Endodermal cell (in vitro differentiated cells): Measurements from ENCODE around the gene NFX1. TPM values are rescaled to one million over a fixed set of nuclear protein-coding genes. Genes with fewer than 3 reads are reported as not detected.
"Not testable (repeated sequence)": the region's sequence is repeated elsewhere in the genome, so short reads cannot be mapped to it uniquely, and the experiment has no call there.

Experiments
- DNase-seq: peaks from one replicate; pipeline ENCODE4 v3.0.0-alpha.2; 2017
- H3K27ac ChIP-seq: 2 replicates; pipeline ENCODE4 v1.5.1; 2013; ENCODE audit warnings: mild to moderate bottlenecking, low read depth, low read length, moderate library complexity
- H3K27me3 ChIP-seq: 2 replicates; pipeline ENCODE4 v1.6.1; 2013; ENCODE audit warnings: mild to moderate bottlenecking, low read length, moderate library complexity; ENCODE audit not compliant: insufficient read depth, control insufficient read depth, poor library complexity, severe bottlenecking
- H3K36me3 ChIP-seq: 2 replicates; pipeline ENCODE4 v1.7.0; 2013; ENCODE audit warnings: mild to moderate bottlenecking, low read length, moderate library complexity; ENCODE audit not compliant: control insufficient read depth, insufficient read depth
- H3K4me1 ChIP-seq: one replicate; pipeline ENCODE4 v1.7.0; 2013; ENCODE audit warnings: low read length; ENCODE audit not compliant: control insufficient read depth, insufficient read depth
- H3K4me3 ChIP-seq: 2 replicates; pipeline ENCODE4 v1.5.1; 2013; ENCODE audit warnings: mild to moderate bottlenecking, low read length, moderate library complexity
- H3K9ac ChIP-seq: 2 replicates; pipeline ENCODE4 v1.6.1; 2013; ENCODE audit warnings: mild to moderate bottlenecking, low read length, moderate library complexity; ENCODE audit not compliant: poor library complexity, severe bottlenecking; ENCODE audit errors: extremely low read depth
- H3K9me3 ChIP-seq: 2 replicates; pipeline ENCODE4 v1.6.1; 2013; ENCODE audit warnings: mild to moderate bottlenecking, low read length, moderate library complexity; ENCODE audit not compliant: control insufficient read depth
- H3K27ac Mint-ChIP-seq: 2 replicates; pipeline ENCODE4 v1.8.0; 2020; ENCODE audit warnings: mixed read lengths
- H3K27me3 Mint-ChIP-seq: 2 replicates; pipeline ENCODE4 v1.8.0; 2021; ENCODE audit warnings: mild to moderate bottlenecking, mixed read lengths; ENCODE audit not compliant: insufficient read depth
- H3K36me3 Mint-ChIP-seq: 2 replicates; pipeline ENCODE4 v1.8.0; 2020; ENCODE audit warnings: low read depth, mixed read lengths
- H3K4me1 Mint-ChIP-seq: 2 replicates; pipeline ENCODE4 v1.8.0; 2020; ENCODE audit warnings: mixed read lengths
- H3K4me3 Mint-ChIP-seq: 2 replicates; pipeline ENCODE4 v1.8.0; 2020; ENCODE audit warnings: mild to moderate bottlenecking, moderate library complexity, mixed read lengths
- H3K9me3 Mint-ChIP-seq: 2 replicates; pipeline ENCODE4 v1.8.0; 2020; ENCODE audit warnings: mild to moderate bottlenecking, mixed read lengths
- CTCF ChIP-seq: fragments of 200-600 bp; sonication (generic); conservative IDR thresholded peaks from 2 replicates; pipeline ENCODE4 v1.5.0; 2021; ENCODE audit warnings: antibody characterized with exemption, mild to moderate bottlenecking
- WGBS, 2 experiments: methylation state at CpG; one replicate each; pipeline versions ENCODE4 v1.1.5 to v1.1.7; 2013; ENCODE audit warnings: missing lambda C conversion rate in 2 of 2, mixed read lengths in 1 of 2; ENCODE audit not compliant: insufficient coverage in 1 of 2, insufficient read length in 1 of 2; 5-methylcytosine and 5-hydroxymethylcytosine counted together
- total RNA-seq, 2 donors: library from RNA; stranded (reverse); fragmentation: NEBNext Ultra II Directional in 1 of 2; extraction: Animal tissue kit (Norgen Biotek cat#: 25700) in 1 of 2; gene quantifications; 2 replicates in 1 of 2; 3 replicates in 1 of 2; pipeline ENCODE4 v1.2.1, GENCODE V29; 2021

NFX1 gene
- total RNA-seq, 2 donors from 2014 or later, result 23.1 to 24.0 TPM

GRCh38 chr9:33355933-33356332, 65.6 kb downstream of the NFX1 start:
- peaks cover 27% of the 10 kb centered on the region for H3K36me3 ChIP-seq
- H3K4me3 ChIP-seq, result no peak overlapping the region
- no peak overlapping the region for H3K27ac ChIP-seq
- no peaks in the 10 kb centered on the region for H3K9me3 ChIP-seq
- WGBS, 2 experiments, result 86% methylated on average over 1 of the region's 1 CpG; no CpG with 5 or more reads in 1 of the 2 experiments
- H3K4me1 ChIP-seq, result no peaks in the 10 kb centered on the region
- TF ChIP-seq CTCF, result no peak
- DNase-seq, result no peak
- no peak overlapping the region for H3K9ac ChIP-seq
- H3K27me3 Mint-ChIP-seq, result no peaks in the 10 kb centered on the region
- H3K4me3 Mint-ChIP-seq, result no peak overlapping the region
- no peaks in the 10 kb centered on the region for H3K27me3 ChIP-seq
- no peak overlapping the region for H3K27ac Mint-ChIP-seq
- H3K4me1 Mint-ChIP-seq, result peaks cover 5% of the 10 kb centered on the region
- peaks cover 18% of the 10 kb centered on the region for H3K36me3 Mint-ChIP-seq
- H3K9me3 Mint-ChIP-seq, result no peaks in the 10 kb centered on the region

- H3K36me3 ChIP-seq, result peaks cover 27% of the 10 kb centered on the region
- H3K27me3 Mint-ChIP-seq, H3K4me3 Mint-ChIP-seq, H3K9me3 Mint-ChIP-seq, DNase-seq, H3K9ac ChIP-seq, H3K27me3 ChIP-seq, H3K4me3 ChIP-seq, H3K9me3 ChIP-seq, H3K27ac ChIP-seq, H3K4me1 Mint-ChIP-seq, H3K27ac Mint-ChIP-seq, H3K4me1 ChIP-seq: not testable (repeated sequence)
- 96 to 100% methylated on average over 3 of the region's 3 CpGs for WGBS, 2 experiments
- H3K36me3 Mint-ChIP-seq, result peaks cover 20% of the 10 kb centered on the region
Observed at GRCh38 chr9:33358641-33359040, 68.3 kb downstream of the NFX1 start.

- no peak for DNase-seq
- Mint-ChIP-seq H3K9me3 (no peaks in the 10 kb centered on the region), H3K4me3 (no peak overlapping the region), H3K4me1 (no peaks in the 10 kb centered on the region), H3K36me3 (peaks cover 19% of the 10 kb centered on the region), H3K27ac (no peak overlapping the region), H3K27me3 (no peaks in the 10 kb centered on the region)
- Histone ChIP-seq H3K27me3 (no peaks in the 10 kb centered on the region), H3K9ac (no peak overlapping the region), H3K9me3 (no peaks in the 10 kb centered on the region), H3K27ac (no peak overlapping the region), H3K36me3 (peaks cover 18% of the 10 kb centered on the region), H3K4me3 (no peak overlapping the region), H3K4me1 (no peaks in the 10 kb centered on the region)
- no peak for TF ChIP-seq CTCF
- WGBS, 2 experiments, result 94 to 100% methylated on average over 1 to 2 of the region's 2 CpGs
Observed at GRCh38 chr9:33364127-33364526, 73.8 kb downstream of the NFX1 start.

GRCh38 chr9:33364814-33365213, 74.5 kb downstream of the NFX1 start:
- not testable (repeated sequence) for H3K27me3 Mint-ChIP-seq, H3K9me3 ChIP-seq, H3K9me3 Mint-ChIP-seq, H3K4me3 Mint-ChIP-seq, H3K4me1 Mint-ChIP-seq, H3K27me3 ChIP-seq, DNase-seq, H3K4me3 ChIP-seq, H3K9ac ChIP-seq, H3K4me1 ChIP-seq, H3K27ac ChIP-seq, H3K27ac Mint-ChIP-seq
- H3K36me3 Mint-ChIP-seq, result peaks cover 23% of the 10 kb centered on the region
- WGBS, 2 experiments, result 85 to 87% methylated on average over 4 of the region's 4 CpGs
- H3K36me3 ChIP-seq, result peaks cover 20% of the 10 kb centered on the region
